Muscle layer of duodenum (tissue), 2 donors: Measurements from ENCODE around the gene PMAIP1.

Experiments
- H3K27ac ChIP-seq: one replicate; pipeline ENCODE4 v1.7.0; 2013; ENCODE audit warnings: mild to moderate bottlenecking, low read length
- H3K27me3 ChIP-seq: one replicate; pipeline ENCODE4 v1.7.0; 2013; ENCODE audit warnings: low read depth, mild to moderate bottlenecking, control low read depth, low read length
- H3K36me3 ChIP-seq, 2 donors: one replicate each; pipeline ENCODE4 v1.7.0; 2013; ENCODE audit warnings: low read length in 2 of 2, control low read depth in 1 of 2, mild to moderate bottlenecking in 1 of 2; ENCODE audit not compliant: insufficient read depth in 2 of 2, control insufficient read depth in 1 of 2
- H3K4me1 ChIP-seq, 2 donors: one replicate each; pipeline ENCODE4 v1.7.0; 2013; ENCODE audit warnings: low read length in 2 of 2, mild to moderate bottlenecking in 2 of 2, control low read depth in 1 of 2, moderate library complexity in 1 of 2; ENCODE audit not compliant: insufficient read depth in 2 of 2, control insufficient read depth in 1 of 2
- H3K4me3 ChIP-seq, 2 donors: one replicate each; pipeline ENCODE4 v1.7.0; 2013; ENCODE audit warnings: low read length in 2 of 2, low read depth in 1 of 2, mild to moderate bottlenecking in 1 of 2
- H3K9me3 ChIP-seq, 2 donors: one replicate each; pipeline ENCODE4 v1.7.0; 2013; ENCODE audit warnings: low read length in 2 of 2, control low read depth in 1 of 2, mild to moderate bottlenecking in 1 of 2; ENCODE audit not compliant: control insufficient read depth in 1 of 2
- donor health status: healthy.

The PMAIP1 gene

DNA sequence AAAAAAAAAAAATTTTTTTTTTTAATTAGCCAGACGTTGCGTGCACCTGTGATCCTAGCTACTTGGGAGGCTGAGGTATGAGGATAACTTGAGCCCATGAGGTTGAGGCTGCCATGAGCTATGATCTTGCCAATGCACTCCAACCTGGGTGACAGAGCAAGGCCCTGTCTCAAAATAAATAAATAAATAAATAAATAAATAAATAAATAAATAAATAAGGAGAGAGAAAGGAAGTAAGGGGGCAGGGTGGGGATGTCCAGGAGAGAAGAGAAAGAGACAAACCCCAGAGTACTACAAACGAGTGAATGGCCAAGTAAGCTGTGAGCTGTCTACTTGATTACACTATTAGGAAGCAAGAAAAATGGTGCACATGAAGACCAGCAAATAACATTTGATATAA lies 7.7 kb upstream of the PMAIP1 start:
- Histone ChIP-seq H3K27ac (no peak overlapping the region), H3K27me3 (no peaks in the 10 kb centered on the region), H3K9me3 (no peaks in the 10 kb centered on the region), H3K36me3 (no peaks in the 10 kb centered on the region), H3K4me1 (no peaks in the 10 kb centered on the region), H3K4me3 (no peak overlapping the region)

DNA sequence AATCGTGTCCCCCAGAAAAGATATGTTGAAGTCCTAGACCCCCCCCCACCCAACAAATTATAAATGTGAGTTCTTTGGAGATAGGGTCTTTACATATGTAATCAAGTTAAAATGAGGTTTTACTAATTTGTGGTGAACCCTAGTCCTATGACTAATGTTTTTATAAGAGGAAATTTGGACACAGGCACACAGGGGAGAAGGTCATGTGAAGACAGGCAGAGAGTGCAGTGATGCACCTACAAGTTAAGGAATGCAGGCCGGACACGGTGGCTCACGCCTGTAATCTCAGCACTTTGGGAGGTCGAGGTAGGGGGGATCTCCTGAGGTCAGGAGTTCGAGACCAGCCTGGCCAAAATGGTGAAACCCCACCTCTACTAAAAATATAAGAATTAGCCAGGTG lies 5.8 kb upstream of the PMAIP1 start:
- H3K9me3 ChIP-seq: no peaks in the 10 kb centered on the region

DNA sequence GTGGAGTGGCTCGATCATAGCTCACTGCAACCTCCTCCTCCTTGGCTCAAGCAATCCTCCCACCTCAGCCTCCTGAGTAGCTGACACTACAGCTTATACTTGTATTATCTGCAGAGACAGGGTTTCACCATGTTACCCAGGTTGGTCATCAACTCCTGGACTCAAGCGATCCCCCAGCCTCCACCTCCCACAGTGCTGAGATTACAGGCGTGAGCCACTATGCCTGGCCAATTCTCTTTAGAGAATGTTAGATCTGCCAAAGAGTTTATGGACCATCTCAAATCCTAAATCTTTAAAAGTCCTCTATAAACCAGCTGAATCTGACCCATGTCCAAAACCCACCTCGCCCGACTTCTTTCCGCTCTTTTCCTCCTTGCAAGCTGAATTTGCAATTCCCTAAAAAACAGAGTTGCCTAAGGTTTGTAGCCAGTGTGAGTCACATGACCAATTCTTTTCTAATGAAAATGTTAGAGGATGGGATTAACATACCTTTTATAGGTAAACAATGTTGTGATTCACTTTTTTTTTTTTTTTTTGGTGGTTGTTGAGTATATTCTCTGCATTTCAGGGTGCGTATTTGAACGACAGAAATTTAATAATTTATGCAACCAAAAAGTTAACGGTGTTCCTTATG lies 2.4 kb upstream of the PMAIP1 start:
- H3K36me3 ChIP-seq: no peaks in the 10 kb centered on the region
- peaks cover 0 to 11% of the 10 kb centered on the region in 2 donors for H3K4me1 ChIP-seq
- H3K9me3 ChIP-seq: no peaks in the 10 kb centered on the region
- no peak overlapping the region for H3K4me3 ChIP-seq
- peaks cover 5% of the 10 kb centered on the region for H3K27me3 ChIP-seq
- no peak overlapping the region for H3K27ac ChIP-seq

More for the DNA sequence above, 5.8 kb upstream of the PMAIP1 start:
- no peaks in the 10 kb centered on the region for H3K4me1 ChIP-seq
- no peaks in the 10 kb centered on the region for H3K27me3 ChIP-seq
- H3K27ac ChIP-seq: no peak overlapping the region
- no peak overlapping the region for H3K4me3 ChIP-seq
- no peaks in the 10 kb centered on the region for H3K36me3 ChIP-seq

DNA sequence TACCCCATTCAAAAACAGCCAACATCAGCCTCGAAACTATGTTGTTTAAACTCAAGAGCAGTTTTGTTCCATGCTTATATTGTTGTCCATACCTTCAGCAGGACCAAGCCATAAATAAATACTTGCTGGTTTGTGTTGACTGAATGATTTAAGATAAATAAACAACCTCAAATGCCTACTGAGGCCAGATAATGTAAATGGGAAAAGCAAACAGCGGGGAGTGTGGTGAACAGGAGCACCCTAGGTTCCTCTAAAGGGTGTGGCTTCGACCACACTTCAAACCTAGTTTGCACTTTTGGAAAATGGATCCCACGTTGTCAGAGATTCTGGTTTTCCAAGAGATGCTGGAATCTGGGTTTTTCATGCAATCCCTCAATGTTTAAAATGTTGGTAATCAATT lies 1.7 kb upstream of the PMAIP1 start:
- Histone ChIP-seq H3K4me3 (no peak overlapping the region), H3K9me3 (no peaks in the 10 kb centered on the region), H3K27ac (no peak overlapping the region), H3K27me3 (peaks cover 5% of the 10 kb centered on the region), H3K36me3 (no peaks in the 10 kb centered on the region), H3K4me1 (peaks cover 0 to 11% of the 10 kb centered on the region in 2 donors)

DNA sequence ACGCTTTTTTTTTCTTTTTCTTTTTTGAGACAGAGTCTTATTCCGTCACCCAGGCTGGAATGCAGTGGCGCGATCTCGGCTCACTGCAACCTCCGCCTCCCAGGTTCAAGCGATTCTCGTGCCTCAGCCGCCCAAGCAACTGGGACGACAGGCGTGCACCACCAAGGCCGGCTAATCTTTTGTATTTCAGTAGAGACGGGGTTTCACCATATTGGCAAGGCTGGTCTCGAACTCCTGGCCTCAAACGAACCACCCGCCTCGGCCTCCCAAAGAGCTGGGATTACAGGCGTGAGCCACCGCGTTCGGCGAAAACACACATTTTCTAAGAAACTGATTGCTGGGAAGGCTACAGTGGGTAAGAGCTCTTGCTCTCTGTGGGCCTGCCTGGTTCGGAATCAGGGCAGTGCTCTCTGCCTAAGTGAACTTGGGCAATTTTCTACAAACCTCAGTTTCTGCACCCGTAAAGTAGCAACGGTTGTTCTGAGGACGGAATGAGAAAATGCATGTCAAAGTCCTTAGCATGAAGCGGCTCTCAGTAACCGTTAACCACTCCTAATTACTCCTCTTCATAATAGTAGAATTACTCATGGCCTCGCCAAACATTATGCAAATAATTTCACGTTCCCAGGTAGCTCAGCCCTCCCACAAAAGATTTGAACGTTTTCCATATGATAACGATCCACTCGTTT lies 1.0 kb upstream of the PMAIP1 start:
- peak overlapping the region; percentile 73 for H3K27ac ChIP-seq
- peak overlapping the region; percentile 59 to 71 for H3K4me3 ChIP-seq
- peaks cover 0 to 11% of the 10 kb centered on the region in 2 donors for H3K4me1 ChIP-seq
- no peaks in the 10 kb centered on the region for H3K9me3 ChIP-seq
- H3K36me3 ChIP-seq: no peaks in the 10 kb centered on the region
- H3K27me3 ChIP-seq: peaks cover 5% of the 10 kb centered on the region

DNA sequence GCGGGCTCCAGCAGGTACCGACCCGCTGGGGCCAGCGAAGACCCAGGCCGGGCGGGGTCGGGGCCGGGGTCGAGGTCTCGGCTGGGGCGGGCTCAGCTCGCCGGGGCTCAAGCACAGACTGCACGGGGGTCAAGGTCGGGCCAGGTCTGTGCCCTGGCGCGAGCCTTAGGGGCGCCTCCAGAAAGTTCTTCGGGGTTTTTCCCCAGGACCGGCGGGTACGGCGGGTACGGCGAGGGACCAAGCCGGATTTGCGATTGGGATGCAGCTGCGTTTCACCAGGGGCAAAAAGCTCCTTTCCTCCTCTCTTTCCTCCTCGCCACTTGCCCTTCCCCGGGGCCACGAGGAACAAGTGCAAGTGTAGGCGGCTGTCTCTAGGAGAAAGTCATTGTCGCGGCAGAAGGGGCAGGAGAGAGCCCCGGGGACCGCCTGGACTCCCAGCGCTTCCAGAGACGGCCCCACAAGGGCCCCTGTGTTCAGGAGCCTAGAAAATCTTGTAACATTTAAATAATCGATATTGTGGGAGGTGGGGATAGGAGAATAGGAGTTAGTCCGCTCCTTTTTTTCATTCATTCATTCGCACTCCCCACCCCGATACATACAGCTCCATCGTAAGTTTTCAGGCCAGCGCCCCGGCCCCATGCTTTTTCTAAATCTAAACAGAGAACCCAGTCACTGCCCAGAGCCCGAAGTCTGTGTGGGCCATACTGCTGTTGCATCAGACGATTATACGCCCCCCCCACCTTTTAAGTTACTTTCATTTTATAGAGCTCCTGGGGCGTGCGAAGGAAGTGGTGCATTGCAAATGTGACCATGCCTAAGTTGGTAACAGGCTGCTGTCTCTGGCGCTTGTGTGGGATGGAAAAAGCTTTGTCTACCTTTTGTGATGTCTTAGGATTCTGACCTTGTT lies 679 bp downstream of the PMAIP1 start:
- Histone ChIP-seq H3K36me3 (no peaks in the 10 kb centered on the region), H3K4me3 (peak overlapping the region; percentile 71 to 72), H3K4me1 (peaks cover 0 to 11% of the 10 kb centered on the region in 2 donors), H3K27ac (peak overlapping the region; percentile 81), H3K27me3 (peaks cover 5% of the 10 kb centered on the region), H3K9me3 (no peaks in the 10 kb centered on the region)

DNA sequence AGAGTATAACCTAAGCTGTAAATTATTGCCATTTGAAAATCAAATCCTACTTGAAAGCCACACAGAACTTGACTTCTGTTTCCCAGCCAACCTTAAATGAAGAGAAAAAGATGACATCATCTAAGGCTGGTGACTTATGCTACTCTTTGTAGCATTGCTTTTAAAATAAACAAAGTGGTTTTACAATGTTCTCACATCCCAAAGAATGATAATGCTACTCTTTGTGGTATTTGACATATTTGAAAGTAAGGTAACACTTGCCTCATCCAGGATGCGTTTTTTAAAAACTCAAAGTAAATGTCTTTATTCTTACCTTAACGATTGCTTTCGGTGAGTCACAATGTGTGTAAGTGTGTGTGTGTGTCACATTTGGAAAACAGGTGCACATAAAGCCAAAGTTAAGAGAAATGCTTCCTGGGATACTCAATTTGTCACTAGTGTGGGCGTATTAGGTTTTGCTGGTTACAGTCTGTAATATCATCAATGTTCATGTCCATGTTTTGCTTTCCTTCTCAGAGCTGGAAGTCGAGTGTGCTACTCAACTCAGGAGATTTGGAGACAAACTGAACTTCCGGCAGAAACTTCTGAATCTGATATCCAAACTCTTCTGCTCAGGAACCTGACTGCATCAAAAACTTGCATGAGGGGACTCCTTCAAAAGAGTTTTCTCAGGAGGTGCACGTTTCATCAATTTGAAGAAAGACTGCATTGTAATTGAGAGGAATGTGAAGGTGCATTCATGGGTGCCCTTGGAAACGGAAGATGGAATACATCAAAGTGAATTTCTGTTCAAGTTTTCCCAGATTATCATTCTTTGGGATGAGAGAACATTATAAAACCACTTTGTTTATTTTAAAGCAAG lies 2.6 kb downstream of the PMAIP1 start:
- Histone ChIP-seq H3K9me3 (no peaks in the 10 kb centered on the region), H3K27me3 (peaks cover 5% of the 10 kb centered on the region), H3K27ac (no peak overlapping the region), H3K4me1 (peaks cover 0 to 11% of the 10 kb centered on the region in 2 donors), H3K4me3 (no peak overlapping the region), H3K36me3 (no peaks in the 10 kb centered on the region)

DNA sequence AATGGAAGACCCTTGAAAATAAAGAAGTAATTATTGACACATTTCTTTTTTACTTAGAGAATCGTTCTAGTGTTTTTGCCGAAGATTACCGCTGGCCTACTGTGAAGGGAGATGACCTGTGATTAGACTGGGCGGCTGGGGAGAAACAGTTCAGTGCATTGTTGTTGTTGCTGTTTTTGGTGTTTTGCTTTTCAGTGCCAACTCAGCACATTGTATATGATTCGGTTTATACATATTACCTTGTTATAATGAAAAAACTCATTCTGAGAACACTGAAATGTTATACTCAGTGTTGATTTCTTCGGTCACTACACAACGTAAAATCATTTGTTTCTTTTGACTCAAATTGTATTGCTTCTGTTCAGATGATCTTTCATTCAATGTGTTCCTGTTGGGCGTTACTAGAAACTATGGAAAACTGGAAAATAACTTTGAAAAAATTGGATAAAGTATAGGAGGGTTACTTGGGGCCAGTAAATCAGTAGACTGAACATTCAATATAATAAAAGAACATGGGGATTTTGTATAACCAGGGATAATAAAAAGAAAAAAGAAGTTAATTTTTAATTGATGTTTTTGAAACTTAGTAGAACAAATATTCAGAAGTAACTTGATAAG lies 3.3 kb downstream of the PMAIP1 start:
- Histone ChIP-seq H3K4me1 (peaks cover 0 to 11% of the 10 kb centered on the region in 2 donors), H3K27ac (no peak overlapping the region), H3K27me3 (peaks cover 5% of the 10 kb centered on the region), H3K36me3 (no peaks in the 10 kb centered on the region), H3K4me3 (no peak overlapping the region), H3K9me3 (no peaks in the 10 kb centered on the region)

DNA sequence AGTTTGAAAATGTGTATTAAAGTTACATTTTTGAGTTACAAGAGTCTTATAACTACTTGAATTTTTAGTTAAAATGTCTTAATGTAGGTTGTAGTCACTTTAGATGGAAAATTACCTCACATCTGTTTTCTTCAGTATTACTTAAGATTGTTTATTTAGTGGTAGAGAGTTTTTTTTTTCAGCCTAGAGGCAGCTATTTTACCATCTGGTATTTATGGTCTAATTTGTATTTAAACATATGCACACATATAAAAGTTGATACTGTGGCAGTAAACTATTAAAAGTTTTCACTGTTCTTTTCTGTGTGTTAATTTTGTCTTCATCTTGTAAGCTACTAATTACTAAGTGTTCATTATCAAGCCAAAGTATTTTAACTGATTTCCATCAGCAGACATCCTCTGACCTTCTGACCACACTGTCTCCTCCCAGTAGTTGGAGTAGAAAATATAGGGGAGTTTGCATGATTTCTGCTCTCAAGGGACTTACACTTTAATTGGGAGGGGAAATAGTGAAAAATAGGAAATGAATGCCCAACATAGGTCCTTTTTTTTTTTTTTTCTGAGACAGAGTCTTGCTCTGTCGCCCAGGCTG lies 4.3 kb downstream of the PMAIP1 start:
- Histone ChIP-seq H3K4me3 (no peak overlapping the region), H3K4me1 (peaks cover 0 to 11% of the 10 kb centered on the region in 2 donors), H3K9me3 (no peaks in the 10 kb centered on the region), H3K27ac (no peak overlapping the region), H3K36me3 (no peaks in the 10 kb centered on the region), H3K27me3 (peaks cover 5% of the 10 kb centered on the region)

DNA sequence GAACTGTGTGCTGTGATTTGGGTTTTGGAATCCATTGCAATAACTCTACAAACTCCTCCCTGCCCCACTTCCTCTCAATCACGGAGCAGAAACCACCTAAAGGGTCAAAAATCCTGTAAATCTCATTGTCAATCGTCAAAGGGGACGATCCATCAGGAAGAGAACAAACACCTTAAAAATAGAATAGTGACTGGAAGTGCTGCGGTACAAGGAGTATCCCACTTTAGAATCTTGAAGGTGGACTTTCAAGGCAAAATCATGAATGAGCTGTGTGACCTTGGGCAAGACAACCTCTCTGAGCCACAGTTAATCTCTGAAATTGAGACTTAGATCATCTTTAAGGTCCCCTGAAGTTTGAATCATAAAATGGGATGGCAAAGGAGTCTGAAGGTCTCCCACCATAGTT lies 5.9 kb downstream of the PMAIP1 start:
- H3K4me1 ChIP-seq: peaks cover 0 to 3% of the 10 kb centered on the region in 2 donors
- H3K27me3 ChIP-seq: peaks cover 5% of the 10 kb centered on the region
- H3K4me3 ChIP-seq: no peak overlapping the region
- H3K36me3 ChIP-seq: no peaks in the 10 kb centered on the region
- H3K27ac ChIP-seq: no peak overlapping the region
- H3K9me3 ChIP-seq: no peaks in the 10 kb centered on the region
